ENCODE results near the gene WDR5. TPM values are rescaled to one million over a fixed set of nuclear protein-coding genes. Genes with fewer than 3 reads are reported as not detected.

The WDR5 gene
- total RNA-seq, 1 experiment from 2014 or later: 62.5 TPM

DNA sequence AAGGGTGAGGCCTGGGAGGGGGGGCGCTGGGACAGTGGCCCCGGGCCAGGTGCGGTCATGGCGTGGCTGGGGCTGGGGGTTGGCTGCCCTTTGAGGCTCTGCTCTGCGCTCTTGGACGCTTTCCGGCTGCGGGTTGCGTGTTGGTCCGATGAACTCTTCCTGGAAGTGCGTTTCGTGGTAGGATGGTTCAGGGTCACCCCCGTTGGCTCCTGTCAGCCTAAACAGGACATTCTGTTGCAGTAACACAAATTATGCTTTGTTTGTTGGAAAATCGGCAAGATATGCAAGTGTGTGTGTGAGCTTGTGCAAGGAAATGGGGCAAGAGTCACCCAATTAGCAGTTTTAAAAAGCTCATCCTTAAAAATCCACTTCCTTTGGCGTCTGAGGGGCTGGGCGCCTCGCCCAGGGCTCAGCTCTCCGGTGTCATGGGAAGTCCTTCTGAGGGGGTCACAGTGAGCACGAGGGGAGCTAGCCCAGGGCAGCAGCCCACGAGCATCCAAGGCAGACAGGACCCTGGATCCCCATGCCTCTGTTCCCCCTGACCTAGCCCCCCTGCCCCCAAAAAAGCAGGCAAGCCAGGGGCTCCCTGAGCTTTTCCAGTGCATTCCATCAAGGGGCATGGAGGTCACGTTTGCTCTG is 50.7 kb downstream of the WDR5 start:
- CTCF ChIA-PET: interaction anchor here (0.8 to 2.1 kb wide), 3 partner anchors 16 to 256 kb away, joined by 3 to 9 read pairs (median 5); no protein-coding TSS in a partner anchor
- TF ChIP-seq ZNF232 (CRISPR knock-in tag; IDR thresholded peaks at IDR 0.05) (no peak), ARID4B (CRISPR knock-in tag; IDR thresholded peaks at IDR 0.05; ENCODE audit: borderline replicate concordance) (no peak), ZNF512 (CRISPR knock-in tag; IDR thresholded peaks at IDR 0.05; ENCODE audit: borderline replicate concordance) (no peak)
- TF ChIP-seq, protein P1, sequence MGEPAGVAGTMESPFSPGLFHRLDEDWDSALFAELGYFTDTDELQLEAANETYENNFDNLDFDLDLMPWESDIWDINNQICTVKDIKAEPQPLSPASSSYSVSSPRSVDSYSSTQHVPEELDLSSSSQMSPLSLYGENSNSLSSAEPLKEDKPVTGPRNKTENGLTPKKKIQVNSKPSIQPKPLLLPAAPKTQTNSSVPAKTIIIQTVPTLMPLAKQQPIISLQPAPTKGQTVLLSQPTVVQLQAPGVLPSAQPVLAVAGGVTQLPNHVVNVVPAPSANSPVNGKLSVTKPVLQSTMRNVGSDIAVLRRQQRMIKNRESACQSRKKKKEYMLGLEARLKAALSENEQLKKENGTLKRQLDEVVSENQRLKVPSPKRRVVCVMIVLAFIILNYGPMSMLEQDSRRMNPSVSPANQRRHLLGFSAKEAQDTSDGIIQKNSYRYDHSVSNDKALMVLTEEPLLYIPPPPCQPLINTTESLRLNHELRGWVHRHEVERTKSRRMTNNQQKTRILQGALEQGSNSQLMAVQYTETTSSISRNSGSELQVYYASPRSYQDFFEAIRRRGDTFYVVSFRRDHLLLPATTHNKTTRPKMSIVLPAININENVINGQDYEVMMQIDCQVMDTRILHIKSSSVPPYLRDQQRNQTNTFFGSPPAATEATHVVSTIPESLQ (CRISPR knock-in tag; IDR thresholded peaks at IDR 0.05): no peak
- TF ChIP-seq, protein P2, sequence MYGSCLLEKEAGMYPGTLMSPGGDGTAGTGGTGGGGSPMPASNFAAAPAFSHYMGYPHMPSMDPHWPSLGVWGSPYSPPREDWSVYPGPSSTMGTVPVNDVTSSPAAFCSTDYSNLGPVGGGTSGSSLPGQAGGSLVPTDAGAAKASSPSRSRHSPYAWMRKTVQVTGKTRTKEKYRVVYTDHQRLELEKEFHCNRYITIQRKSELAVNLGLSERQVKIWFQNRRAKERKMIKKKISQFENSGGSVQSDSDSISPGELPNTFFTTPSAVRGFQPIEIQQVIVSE (CRISPR knock-in tag; IDR thresholded peaks at IDR 0.05; ENCODE audit: borderline replicate concordance): no peak
- TF ChIP-seq, protein P3, sequence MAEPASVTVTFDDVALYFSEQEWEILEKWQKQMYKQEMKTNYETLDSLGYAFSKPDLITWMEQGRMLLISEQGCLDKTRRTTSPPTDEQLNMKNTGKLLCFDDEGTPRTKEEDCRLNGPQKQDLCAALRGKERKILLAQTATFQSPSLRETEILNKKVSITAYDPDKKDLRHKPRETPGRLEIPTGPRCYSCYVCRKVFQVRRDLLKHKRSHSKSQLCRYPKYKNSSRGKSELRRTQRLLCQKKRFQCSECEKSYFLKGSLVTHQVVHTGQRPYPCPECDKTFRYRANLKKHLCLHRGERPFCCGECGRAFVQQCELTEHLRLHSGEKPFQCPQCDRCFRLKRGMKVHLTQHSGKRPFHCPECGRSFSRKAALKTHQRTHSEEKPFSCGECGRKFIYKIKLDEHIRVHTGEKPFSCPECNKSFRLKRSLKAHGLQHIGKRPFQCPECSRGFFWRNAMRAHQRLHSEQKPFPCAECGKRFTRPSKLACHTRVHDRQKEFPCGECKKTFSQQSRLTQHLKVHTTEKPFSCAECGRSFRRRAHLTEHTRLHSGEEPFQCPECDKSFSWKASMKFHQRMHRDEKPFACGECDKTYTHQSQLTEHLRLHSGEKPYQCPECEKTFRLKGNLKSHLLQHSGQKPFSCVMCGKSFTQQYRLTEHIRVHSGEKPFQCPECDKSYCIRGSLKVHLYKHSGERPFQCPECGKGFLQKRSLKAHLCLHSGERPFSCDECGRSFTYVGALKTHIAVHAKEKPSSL (CRISPR knock-in tag; conservative IDR thresholded peaks at IDR 0.05): no peak
- TF ChIP-seq, protein P4, sequence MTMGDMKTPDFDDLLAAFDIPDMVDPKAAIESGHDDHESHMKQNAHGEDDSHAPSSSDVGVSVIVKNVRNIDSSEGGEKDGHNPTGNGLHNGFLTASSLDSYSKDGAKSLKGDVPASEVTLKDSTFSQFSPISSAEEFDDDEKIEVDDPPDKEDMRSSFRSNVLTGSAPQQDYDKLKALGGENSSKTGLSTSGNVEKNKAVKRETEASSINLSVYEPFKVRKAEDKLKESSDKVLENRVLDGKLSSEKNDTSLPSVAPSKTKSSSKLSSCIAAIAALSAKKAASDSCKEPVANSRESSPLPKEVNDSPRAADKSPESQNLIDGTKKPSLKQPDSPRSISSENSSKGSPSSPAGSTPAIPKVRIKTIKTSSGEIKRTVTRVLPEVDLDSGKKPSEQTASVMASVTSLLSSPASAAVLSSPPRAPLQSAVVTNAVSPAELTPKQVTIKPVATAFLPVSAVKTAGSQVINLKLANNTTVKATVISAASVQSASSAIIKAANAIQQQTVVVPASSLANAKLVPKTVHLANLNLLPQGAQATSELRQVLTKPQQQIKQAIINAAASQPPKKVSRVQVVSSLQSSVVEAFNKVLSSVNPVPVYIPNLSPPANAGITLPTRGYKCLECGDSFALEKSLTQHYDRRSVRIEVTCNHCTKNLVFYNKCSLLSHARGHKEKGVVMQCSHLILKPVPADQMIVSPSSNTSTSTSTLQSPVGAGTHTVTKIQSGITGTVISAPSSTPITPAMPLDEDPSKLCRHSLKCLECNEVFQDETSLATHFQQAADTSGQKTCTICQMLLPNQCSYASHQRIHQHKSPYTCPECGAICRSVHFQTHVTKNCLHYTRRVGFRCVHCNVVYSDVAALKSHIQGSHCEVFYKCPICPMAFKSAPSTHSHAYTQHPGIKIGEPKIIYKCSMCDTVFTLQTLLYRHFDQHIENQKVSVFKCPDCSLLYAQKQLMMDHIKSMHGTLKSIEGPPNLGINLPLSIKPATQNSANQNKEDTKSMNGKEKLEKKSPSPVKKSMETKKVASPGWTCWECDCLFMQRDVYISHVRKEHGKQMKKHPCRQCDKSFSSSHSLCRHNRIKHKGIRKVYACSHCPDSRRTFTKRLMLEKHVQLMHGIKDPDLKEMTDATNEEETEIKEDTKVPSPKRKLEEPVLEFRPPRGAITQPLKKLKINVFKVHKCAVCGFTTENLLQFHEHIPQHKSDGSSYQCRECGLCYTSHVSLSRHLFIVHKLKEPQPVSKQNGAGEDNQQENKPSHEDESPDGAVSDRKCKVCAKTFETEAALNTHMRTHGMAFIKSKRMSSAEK (CRISPR knock-in tag; IDR thresholded peaks at IDR 0.05; ENCODE audit: borderline replicate concordance): no peak
- H3K27ac Mint-ChIP-seq: peak overlapping the region; percentile 84

More for the DNA sequence above, 50.7 kb downstream of the WDR5 start:
- POLR2A ChIA-PET: interaction anchor here (0.6 kb wide), 1 partner anchor 133 kb away, joined by 4 read pairs; no protein-coding TSS in a partner anchor
- H3K36me3 Mint-ChIP-seq: peaks cover 6% of the 10 kb centered on the region
- H3K27me3 Mint-ChIP-seq (ENCODE audit: low read depth): no peaks in the 10 kb centered on the region; the same call in 1 of the 2 replicates
- H3K4me3 Mint-ChIP-seq: no peak overlapping the region
- H3K9me3 Mint-ChIP-seq: peaks cover 10% of the 10 kb centered on the region
- peaks cover 6% of the 10 kb centered on the region for H3K4me1 Mint-ChIP-seq
- DNase-seq (ENCODE audit: low spot score): no peak
- no peak for ATAC-seq
